Upper lobe of left lung (tissue), 6 donors: ENCODE measurements around the gene CNOT11. TPM values are rescaled to one million over a fixed set of nuclear protein-coding genes. Genes with fewer than 3 reads are reported as not detected.

Experiments
- ATAC-seq, 2 donors: fragments of 200-7000 bp; cut with Tn5 transposase; one replicate each; pipeline ENCODE4 v1.9.1; 2022; ENCODE audit warnings: mild to moderate bottlenecking in 2 of 2, moderate library complexity in 2 of 2; ENCODE audit not compliant: low FRiP score in 2 of 2
- DNase-seq, 2 donors: peaks; one replicate each; pipeline ENCODE4 v3.0.0-alpha.2; 2019 to 2020
- H3K27ac ChIP-seq, 4 donors: fragments of 200-600 bp; sonication (generic); one replicate each; pipeline ENCODE4 v1.5.1; 2016 to 2019
- H3K27me3 ChIP-seq, 4 donors: fragments of 200-600 bp; sonication (generic); one replicate each; pipeline ENCODE4 v1.5.1; 2017 to 2019
- H3K36me3 ChIP-seq, 4 donors: fragments of 200-600 bp; sonication (generic); one replicate each; pipeline ENCODE4 v1.5.1; 2016 to 2019
- H3K4me1 ChIP-seq, 4 donors: fragments of 200-600 bp; sonication (generic); one replicate each; pipeline ENCODE4 v1.5.1; 2018 to 2019
- H3K4me3 ChIP-seq, 4 donors: fragments of 200-600 bp; sonication (generic); one replicate each; pipeline ENCODE4 v1.5.1; 2017 to 2019; ENCODE audit warnings: mild to moderate bottlenecking in 2 of 4, moderate library complexity in 1 of 4
- H3K9me3 ChIP-seq, 4 donors: fragments of 200-600 bp; sonication (generic); one replicate each; pipeline ENCODE4 v1.5.1; 2018 to 2019
- CTCF ChIP-seq, 6 experiments: fragments of 450-650 bp in 4 of 6; fragments of 200-600 bp in 2 of 6; sonication (generic) in 2 of 6; IDR thresholded peaks; one replicate each; pipeline ENCODE4 v1.5.1; 2016 to 2019; ENCODE audit warnings: antibody characterized with exemption in 6 of 6
- EP300 ChIP-seq, 4 donors: sonication (generic); formaldehyde crosslinking; IDR thresholded peaks; one replicate each; pipeline ENCODE4 v1.5.1; 2017; ENCODE audit warnings: antibody characterized with exemption in 4 of 4, control low read depth in 2 of 4
- POLR2A ChIP-seq, 4 donors: fragments of 450-650 bp; IDR thresholded peaks; one replicate each; pipeline ENCODE4 v1.5.1; 2016 to 2017; ENCODE audit warnings: antibody characterized with exemption in 4 of 4, mild to moderate bottlenecking in 2 of 4
- POLR2AphosphoS5 ChIP-seq, 2 donors: sonication (generic); formaldehyde crosslinking; IDR thresholded peaks; one replicate each; pipeline ENCODE4 v1.5.1; 2017; ENCODE audit warnings: antibody characterized with exemption in 2 of 2
- WGBS, 2 donors: methylation state at CpG; one replicate each; pipeline ENCODE4 v1.1.5; 2017 to 2018; 5-methylcytosine and 5-hydroxymethylcytosine counted together
- total RNA-seq, 6 donors: library from RNA; depleted of rRNA in 4 of 6; stranded (reverse); fragments of >200 nt in 4 of 6; gene quantifications; one replicate each; pipeline versions ENCODE4 v1.1.0 to v1.2.1, GENCODE V29; 2016 to 2021
- donor health status: DM: no; HTN: no; CAD: no; lungs with moderate emphysema.
- donor health status: DM: no; HTN: yes; CAD: no; lungs with severe emphysema.

Gene CNOT11
- total RNA-seq, 6 donors from 2014 or later, result 15.9 to 49.1 (median 30.4) TPM

GRCh38 chr2:101291973-101292372 is 39.3 kb downstream of the CNOT11 start:
- Histone ChIP-seq H3K4me3 (no peak overlapping the region), H3K36me3 (peaks cover 8 to 81% (median 37%) of the 10 kb centered on the region in 4 donors), H3K4me1 (peaks cover 4 to 16% (median 6%) of the 10 kb centered on the region in 4 donors), H3K27me3 (no peaks in the 10 kb centered on the region), H3K27ac (no peak overlapping the region), H3K9me3 (no peaks in the 10 kb centered on the region)
- 94 to 95% methylated on average over 3 of the region's 3 CpGs for WGBS, 2 donors
- TF ChIP-seq CTCF (IDR thresholded peaks at IDR 0.05) (no peak), EP300 (IDR thresholded peaks at IDR 0.05) (no peak), POLR2AphosphoS5 (IDR thresholded peaks at IDR 0.05) (no peak), POLR2A (IDR thresholded peaks at IDR 0.05) (no peak)
- ATAC-seq (no peak), DNase-seq (no peak)

- ATAC-seq, result no peak
- DNase-seq, result no peak
- TF ChIP-seq CTCF (IDR thresholded peaks at IDR 0.05), result no peak
- no peak for TF ChIP-seq POLR2A (IDR thresholded peaks at IDR 0.05)
- TF ChIP-seq EP300 (IDR thresholded peaks at IDR 0.05), result no peak
- TF ChIP-seq POLR2AphosphoS5 (IDR thresholded peaks at IDR 0.05), result no peak
Observed at GRCh38 chr2:101293544-101293943, 40.9 kb downstream of the CNOT11 start.

GRCh38 chr2:101294861-101295260 is 42.2 kb downstream of the CNOT11 start:
- DNase-seq (no peak), ATAC-seq (no peak)
- Histone ChIP-seq H3K9me3 (no peaks in the 10 kb centered on the region), H3K27me3 (no peaks in the 10 kb centered on the region), H3K4me1 (peaks cover 12 to 43% (median 18%) of the 10 kb centered on the region in 4 donors), H3K27ac (no peak overlapping the region), H3K4me3 (no peak overlapping the region), H3K36me3 (peaks cover 4 to 60% (median 17%) of the 10 kb centered on the region in 4 donors)
- 89 to 93% methylated on average over 6 of the region's 6 CpGs for WGBS, 2 donors
- TF ChIP-seq POLR2AphosphoS5 (IDR thresholded peaks at IDR 0.05), result no peak

More at GRCh38 chr2:101293544-101293943, 40.9 kb downstream of the CNOT11 start:
- Histone ChIP-seq H3K27ac (no peak overlapping the region), H3K27me3 (no peaks in the 10 kb centered on the region), H3K36me3 (peaks cover 4 to 68% (median 21%) of the 10 kb centered on the region in 4 donors), H3K4me1 (peaks cover 5 to 30% (median 11%) of the 10 kb centered on the region in 4 donors), H3K9me3 (no peaks in the 10 kb centered on the region), H3K4me3 (no peak overlapping the region)
- WGBS, 2 donors, result 95 to 100% methylated on average over 2 of the region's 2 CpGs

- Histone ChIP-seq H3K36me3 (peaks cover 4 to 51% (median 15%) of the 10 kb centered on the region in 4 donors), H3K4me3 (no peak overlapping the region), H3K4me1 (peaks cover 20 to 52% (median 27%) of the 10 kb centered on the region in 4 donors), H3K27me3 (no peaks in the 10 kb centered on the region), H3K27ac (no peak overlapping the region), H3K9me3 (no peaks in the 10 kb centered on the region)
- no peak for TF ChIP-seq POLR2AphosphoS5 (IDR thresholded peaks at IDR 0.05)
- no peak for TF ChIP-seq EP300 (IDR thresholded peaks at IDR 0.05)
- TF ChIP-seq CTCF (IDR thresholded peaks at IDR 0.05), result no peak
- TF ChIP-seq POLR2A (IDR thresholded peaks at IDR 0.05), result no peak
- WGBS, 2 donors, result 84 to 85% methylated on average over 2 of the region's 2 CpGs
- DNase-seq (no peak), ATAC-seq (no peak)
Observed at GRCh38 chr2:101295895-101296294, 43.2 kb downstream of the CNOT11 start.

- ATAC-seq (no peak), DNase-seq (no peak)
- Histone ChIP-seq H3K27me3 (no peaks in the 10 kb centered on the region), H3K36me3 (peaks cover 4 to 46% (median 15%) of the 10 kb centered on the region in 4 donors), H3K9me3 (no peaks in the 10 kb centered on the region), H3K4me3 (no peak overlapping the region), H3K4me1 (peaks cover 25 to 57% (median 32%) of the 10 kb centered on the region in 4 donors), H3K27ac (no peak overlapping the region)
- TF ChIP-seq CTCF (IDR thresholded peaks at IDR 0.05), result no peak
- no peak for TF ChIP-seq EP300 (IDR thresholded peaks at IDR 0.05)
- TF ChIP-seq POLR2AphosphoS5 (IDR thresholded peaks at IDR 0.05), result no peak
- TF ChIP-seq POLR2A (IDR thresholded peaks at IDR 0.05), result no peak
- WGBS, 2 donors, result 91 to 92% methylated on average over 5 of the region's 5 CpGs
Observed at GRCh38 chr2:101296371-101296770, 43.7 kb downstream of the CNOT11 start.
